LHCN-M2 (cell line): ENCODE data around the gene ZNF304. TPM values are rescaled to one million over a fixed set of nuclear protein-coding genes. Genes with fewer than 3 reads are reported as not detected.
"Not testable (repeated sequence)": the region's sequence is repeated elsewhere in the genome, so short reads cannot be mapped to it uniquely, and the experiment has no call there.

Experiments
- DNase-seq: peaks from one replicate; pipeline ENCODE4 v3.0.0-alpha.2; 2012; ENCODE audit warnings: low read depth
- total RNA-seq: library from RNA; depleted of rRNA; stranded (reverse); fragments of >200 nt; gene quantifications from 2 replicates; pipeline ENCODE4 v1.2.3, GENCODE V29; 2014

The ZNF304 gene
- total RNA-seq, 1 experiment from 2014 or later, result 8.3 TPM

DNA sequence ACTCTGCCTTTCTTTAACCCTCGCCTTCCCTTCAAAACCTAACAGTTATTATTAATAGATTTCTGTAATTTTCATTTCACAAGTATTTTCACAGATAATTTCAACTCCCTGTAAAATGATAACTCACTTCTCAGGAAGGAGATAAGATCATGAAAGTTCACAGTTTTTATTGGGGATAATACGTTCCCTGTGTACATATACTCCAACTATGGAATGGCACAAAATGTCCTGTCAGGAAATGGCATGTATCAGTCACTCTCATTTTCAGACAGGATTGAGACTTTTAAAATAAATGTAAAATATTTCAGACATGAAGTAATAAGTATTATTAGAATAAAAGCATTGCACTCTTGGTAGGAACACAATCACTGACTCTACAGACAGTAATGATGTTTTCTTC, 11.3 kb downstream of the ZNF304 start:
- no peak for DNase-seq

DNA sequence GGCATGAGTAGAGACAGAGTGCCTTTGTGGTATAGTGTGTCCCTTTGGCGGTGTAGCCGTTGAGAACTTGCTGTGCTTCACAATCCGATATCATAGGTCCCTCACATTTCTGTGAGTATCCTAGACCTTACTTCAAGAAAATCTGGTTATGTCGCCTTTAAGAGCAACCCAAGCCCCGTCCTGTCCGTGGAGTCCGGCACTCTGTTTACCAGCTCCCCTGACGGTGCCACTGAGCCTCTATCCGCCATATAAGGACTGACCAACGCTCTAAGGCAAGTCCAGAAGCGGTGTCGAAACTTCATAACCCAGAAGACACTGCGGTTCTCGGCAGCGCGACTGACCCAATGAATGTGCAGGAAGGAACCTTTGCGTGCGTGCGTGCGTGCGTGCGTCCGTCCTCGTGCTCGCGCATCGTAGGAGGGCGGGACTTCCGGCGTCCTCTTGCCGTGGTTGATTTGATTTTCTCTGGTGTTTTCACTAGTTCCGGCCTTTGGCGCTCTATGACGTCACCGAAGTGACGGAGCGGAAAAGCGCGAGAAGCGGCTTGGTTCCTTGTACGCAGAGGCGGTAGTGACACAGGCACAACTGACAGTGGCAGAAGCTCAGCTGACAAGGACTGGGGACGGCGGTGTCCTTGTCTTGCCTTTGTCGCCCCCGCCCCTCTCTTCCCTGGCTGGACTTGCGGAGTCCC, 12.1 kb downstream of the ZNF304 start, which contains the start of the genes TRAPPC2B and ZNF547:
TRAPPC2B (plus strand) TSS at position 555 of the 691 bp plus-strand sequence. CDS start 1,283 bp downstream, outside the sequence.
ZNF547 (plus strand) TSS at position 555 of the 691 bp plus-strand sequence. CDS start 5,005 bp downstream, outside the sequence.
- DNase-seq, result peak; percentile 99

DNA sequence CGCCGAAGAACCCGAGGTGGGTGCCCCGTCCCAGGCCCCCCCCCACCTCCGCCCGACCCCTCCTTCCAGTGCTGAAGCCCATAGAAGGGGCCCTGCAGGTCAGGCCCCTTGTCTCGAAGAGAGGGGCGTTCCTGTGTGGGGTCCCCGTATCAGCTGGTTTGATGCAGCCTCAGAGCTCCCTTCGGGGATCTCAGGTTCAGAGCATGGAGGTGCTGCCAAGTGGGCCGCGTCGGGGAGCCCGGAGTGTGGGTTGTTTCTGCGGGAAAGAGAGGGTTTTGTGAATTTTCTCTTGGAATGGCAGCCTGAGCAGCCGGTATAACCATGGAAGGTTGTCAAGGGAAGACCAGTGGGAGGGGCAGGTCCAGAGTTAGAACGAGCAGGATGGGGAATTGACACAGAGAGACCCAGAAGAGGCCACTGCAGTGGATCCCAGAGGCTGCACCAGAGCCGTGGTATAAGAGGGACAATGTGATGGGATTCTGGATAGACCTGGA, 12.7 kb downstream of the ZNF304 start:
- no peak for DNase-seq

DNA sequence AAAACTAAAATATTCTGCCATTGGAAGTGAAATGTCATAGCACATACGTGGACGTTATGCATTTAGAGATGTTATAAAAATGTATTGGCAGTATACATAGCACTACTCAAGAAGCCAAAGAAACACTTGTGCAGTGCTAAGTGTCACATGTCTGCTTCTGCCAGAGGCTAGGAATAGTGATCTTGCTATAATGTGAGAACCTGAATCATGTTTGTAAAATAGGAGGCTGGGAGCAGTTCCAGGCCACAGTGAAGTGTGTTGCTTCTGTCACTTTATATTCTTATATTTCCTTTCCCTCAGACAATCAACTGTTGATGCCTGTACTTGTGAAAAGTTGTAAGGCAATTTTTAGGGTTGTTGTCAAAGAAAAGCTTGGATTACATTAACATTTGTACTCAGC, 15.7 kb downstream of the ZNF304 start:
- no peak for DNase-seq

DNA sequence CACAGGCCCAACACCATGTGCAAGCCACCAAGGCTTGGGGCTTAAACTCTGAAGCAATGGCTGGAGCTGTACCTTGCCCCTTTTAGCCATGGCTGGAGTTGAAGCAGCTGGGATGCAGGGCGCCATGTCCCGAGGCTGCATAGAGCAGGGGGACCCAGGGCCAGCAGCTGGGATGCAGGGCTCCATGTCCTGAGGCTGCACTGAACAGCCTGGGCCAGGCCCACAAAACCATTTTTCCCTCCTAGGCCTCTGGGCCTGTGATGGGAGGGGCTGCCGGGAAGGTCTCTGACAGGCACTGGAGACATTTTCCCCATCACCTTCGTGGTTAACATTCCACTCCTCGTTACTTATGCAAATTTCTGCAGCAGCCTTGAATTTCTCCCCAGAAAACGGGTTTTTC, 23.1 kb downstream of the ZNF304 start:
- no peak for DNase-seq

DNA sequence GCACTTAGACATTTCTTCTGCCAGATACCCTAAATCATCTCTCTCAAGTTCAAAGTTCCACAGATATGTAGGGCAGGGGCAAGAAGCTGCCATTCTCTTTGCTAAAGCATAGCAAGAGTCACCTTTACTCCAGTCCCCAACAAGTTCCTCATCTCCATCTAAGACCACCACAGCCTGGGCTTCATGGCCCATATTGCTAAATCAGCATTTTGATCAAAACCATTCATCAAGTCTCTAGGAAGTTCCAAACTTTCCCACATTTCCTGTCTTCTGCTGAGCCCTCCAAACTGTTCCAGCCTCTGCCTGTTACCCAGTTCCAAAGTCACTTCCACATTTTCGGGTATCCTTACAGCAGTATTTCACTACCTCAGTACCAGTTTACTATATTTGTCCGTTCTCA, 23.6 kb downstream of the ZNF304 start:
- not testable (repeated sequence) for DNase-seq

DNA sequence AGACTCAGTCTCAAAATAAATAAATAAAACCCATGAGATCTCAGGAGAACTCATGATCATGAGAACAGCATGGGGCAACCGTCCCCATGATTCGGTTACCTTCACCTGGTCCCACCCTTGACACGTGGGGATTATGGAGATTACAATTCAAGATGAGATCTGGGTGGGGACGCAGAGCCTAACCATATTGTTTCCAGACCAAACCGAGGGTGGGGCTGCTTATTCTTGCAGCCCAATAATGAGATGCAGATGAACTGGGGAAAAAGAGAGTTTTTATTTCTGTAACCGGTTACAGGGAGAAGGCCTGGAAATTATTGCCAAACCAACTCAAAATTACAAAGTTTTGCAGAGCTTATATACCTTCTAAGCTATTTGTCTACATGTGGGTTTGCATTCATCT, 25.1 kb downstream of the ZNF304 start:
- DNase-seq, result no peak

DNA sequence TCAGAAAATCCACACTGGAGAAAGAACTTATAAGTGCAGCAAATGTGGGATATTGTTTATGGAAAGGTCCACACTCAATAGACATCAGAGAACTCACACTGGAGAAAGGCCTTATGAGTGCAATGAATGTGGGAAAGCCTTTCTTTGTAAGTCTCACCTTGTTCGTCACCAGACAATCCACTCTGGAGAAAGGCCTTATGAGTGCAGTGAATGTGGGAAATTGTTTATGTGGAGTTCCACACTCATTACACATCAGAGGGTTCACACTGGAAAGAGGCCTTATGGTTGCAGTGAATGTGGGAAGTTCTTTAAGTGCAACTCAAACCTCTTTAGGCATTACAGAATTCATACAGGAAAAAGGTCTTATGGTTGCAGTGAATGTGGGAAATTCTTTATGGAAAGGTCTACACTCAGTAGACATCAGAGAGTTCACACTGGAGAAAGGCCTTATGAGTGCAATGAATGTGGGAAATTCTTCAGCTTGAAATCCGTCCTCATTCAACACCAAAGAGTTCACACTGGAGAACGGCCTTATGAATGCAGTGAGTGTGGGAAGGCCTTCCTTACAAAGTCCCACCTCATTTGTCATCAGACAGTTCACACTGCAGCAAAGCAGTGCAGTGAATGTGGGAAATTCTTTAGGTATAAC, 26.6 kb downstream of the ZNF304 start:
- DNase-seq, result no peak

DNA sequence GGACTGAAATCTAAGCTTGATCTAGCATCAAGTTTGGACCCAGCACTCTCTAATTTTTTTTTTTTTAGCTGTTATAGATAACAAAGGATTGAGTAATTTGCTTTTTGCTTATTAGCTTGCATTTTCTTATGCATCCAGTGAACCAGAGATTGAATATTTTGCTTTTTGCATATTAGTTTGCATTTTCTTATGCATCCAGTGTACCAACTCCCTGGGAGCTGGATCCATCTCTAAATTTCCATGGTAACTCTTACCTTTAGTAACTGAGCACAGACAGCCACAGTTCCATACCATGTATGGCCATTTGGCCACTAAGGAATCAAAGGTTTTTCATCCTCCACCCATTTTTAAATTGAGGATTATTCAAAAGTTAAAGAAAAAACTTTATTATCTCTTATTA, 29.9 kb downstream of the ZNF304 start:
- no peak for DNase-seq

DNA sequence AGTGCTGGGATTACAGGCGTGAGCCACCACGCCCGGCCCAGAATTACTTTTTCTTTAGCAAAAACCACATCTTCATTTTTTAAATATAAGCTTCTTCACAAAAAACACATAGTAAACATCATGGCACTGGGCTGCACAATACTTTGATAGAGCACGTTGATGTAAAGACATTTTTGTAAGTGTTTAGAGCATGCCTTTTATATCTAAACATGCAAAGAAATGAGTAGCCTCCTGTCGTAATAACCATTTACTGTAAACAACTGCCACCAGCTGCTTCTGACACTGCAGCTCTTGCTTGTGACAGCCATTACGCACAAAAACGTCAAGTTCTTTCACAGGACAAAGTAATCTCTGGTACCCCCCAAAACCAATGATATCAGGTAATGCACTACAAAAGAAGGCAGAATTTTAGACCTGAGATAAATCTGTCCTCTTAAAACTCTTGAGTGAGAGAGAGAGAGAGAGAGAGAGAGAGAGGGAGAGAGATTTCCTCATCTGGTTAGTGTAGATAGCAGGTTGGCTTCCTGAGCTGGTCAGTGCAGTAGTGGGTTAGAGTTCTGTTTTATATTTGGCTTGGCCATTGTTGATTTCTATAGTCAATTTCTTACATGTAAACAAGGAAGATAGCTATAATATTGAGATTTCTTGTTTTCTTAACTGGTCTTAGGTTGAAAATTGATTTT, 31.9 kb downstream of the ZNF304 start:
- DNase-seq, result no peak

DNA sequence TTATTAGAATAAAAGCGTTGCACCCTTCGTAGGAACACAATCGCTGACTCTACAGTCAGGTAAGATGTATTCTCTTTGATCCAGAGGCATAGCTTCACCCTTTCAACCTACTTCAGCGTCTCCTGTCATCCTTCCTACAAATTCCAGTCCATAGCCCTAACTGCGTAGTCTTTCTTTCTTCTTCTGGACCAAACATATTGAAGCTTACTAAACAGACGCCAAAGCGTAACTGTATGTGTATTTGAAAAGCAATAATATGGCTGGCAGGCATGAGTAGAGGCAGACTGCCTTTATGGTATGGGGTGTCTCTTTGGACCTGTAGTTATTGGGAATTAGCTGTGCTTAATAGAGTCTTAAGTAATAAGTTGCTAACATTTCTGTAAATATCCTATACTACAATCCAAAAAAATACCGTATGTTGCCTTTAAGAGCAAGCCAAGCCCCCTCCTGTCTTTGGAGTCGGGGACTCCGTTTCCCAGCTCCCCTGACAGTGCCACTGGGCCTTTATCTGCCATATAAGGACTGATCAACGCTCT, 38.2 kb downstream of the ZNF304 start:
- DNase-seq, result no peak

DNA sequence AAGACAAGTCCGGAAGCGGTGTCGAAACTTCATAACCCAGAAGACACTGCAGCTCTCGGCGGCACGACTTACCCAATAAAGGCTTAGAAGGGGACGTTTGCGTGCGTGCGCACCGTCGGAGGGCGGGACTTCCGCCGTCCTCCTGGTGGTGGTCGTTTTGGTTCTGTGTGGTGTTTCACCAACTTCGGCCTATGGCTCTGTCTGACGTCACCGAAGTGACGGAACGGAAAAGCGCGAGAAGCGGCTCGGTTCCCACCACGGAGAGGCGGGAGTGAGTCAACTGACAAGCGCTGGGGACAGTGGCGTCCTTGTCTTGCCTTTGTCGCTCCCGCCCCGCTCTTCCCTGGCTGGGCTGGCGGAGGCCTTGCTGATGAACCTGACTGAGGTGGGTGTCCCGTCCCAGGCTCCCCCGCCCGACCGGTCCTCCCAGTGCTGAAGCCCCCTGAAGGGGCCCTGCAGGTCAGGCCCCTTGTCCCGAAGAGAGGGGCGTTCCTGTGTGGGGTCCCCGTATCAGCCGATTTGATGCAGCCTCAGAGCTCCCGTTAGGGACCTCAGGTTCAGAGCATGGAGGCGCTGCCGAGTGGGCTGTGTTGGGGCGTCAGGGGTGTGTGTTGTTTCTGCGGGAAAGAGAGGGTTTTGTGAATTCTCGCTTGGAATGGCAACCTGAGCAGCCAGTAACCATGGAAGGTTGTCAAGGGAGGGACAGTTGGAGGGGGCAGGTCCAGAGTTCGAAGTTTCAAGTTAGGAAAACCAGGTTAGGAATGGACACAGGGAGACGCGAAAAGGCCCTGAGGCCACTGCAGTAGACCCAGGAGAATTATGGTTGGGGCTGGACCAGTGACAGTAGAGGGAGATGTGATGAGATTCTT, 38.9 kb downstream of the ZNF304 start, which contains the start of gene ZNF548:
ZNF548 (plus strand) TSS at position 125 of the 869 bp plus-strand sequence; CDS start at position 371, 246 bp downstream.
- DNase-seq, result peak; percentile 99

DNA sequence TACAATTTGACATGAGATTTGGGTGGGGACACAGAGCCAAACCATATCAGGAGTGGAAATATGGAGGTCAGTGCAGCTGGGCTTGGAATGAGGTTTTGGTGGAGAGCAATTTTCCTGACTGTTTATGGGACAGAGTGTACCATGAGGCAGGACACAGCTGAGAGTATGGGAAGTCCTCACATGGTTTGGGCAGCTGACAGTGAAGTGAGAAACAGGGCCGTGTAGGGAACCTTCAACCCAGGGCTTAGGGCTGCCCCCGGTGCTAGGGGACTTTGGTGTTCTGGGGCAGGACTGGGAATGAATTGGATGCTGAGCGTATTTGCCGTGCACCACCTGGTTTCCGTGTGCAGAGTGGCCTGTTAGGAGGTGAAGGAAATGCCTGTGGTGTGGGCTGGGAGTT, 44.6 kb downstream of the ZNF304 start:
- DNase-seq, result no peak

DNA sequence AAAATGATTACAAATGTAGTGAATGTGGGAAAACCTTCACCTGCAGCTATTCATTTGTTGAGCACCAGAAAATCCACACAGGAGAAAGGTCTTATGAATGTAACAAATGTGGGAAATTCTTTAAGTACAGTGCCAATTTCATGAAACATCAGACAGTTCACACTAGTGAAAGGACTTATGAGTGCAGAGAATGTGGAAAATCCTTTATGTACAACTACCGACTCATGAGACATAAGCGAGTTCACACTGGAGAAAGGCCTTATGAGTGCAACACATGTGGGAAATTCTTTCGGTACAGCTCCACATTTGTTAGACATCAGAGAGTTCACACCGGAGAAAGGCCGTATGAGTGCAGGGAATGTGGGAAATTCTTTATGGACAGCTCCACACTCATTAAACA, 47.8 kb downstream of the ZNF304 start:
- DNase-seq, result no peak

DNA sequence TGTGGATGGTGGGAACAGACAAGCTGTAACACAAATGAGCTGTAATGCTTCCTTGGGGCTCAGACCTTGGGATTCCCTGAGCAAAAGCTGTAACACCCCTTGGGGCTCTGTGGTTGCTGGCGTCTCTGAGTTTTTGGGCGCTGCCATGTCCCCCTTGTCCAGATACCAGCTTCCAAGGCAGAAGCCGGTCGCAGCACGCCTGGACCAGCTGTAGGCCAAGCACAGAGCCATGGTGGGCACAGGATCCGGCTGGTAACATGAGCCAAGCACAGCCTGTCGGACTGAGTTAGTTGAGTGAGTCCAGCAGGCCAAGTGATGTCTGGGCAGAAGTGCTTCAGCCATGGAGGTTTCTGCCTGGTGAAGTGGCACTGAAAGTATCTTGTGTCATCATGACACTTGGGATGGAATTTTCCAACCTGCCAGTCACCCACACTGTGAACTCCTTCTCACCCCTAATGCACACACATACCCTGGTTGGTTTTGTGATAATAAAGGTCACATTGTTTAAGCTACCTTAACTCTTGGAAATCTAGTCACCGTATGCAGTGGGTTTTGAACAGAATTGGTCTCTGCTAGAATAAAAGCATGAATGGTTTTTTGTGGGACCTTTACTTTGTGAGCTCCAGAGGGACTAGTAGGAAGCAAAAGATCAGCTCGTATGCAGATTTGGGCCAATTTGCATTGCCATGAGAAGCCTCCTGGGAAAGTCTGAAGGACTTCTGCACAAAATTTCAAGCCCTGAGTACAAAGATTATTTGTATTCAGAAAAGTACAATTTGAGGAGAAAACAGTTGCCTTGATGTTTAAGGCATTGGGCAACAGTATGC, 52.9 kb downstream of the ZNF304 start:
- no peak for DNase-seq

DNA sequence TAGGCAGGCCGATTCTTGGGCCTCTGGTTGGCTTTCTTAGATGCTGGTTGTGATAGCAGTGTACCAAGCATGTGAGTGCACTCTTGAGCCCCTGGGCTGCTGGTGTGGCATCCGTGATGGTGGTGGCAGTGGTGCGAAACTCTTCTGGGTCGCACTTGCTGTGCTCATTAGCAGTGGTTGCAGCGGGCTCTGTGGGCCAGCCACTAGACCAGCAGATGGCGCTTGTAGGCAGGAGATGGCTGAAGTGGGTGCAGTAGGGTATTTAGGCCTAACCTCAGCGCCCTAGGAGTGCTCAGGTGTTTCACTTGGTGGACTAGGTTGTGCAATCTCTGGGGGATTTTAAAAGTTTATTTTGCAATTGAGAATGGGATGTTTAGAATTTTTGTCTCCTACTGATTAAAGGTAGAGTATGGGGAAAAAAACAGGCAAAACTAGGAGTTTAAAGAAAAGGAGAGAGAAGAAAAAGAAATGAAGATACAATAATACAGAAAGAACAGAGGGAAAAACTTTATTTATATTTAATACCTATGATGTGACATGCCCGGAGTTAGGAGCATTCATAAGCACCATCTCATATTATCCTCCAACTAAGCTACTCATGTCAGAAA, 55.5 kb downstream of the ZNF304 start:
- peak; percentile 48 for DNase-seq
